Measurements from ENCODE around the gene ATP1A2. TPM values are rescaled to one million over a fixed set of nuclear protein-coding genes. Genes with fewer than 3 reads are reported as not detected.
"Not testable (repeated sequence)": the region's sequence is repeated elsewhere in the genome, so short reads cannot be mapped to it uniquely, and the experiment has no call there.

The ATP1A2 gene
- polyA plus RNA-seq, 5 donors: 6.4 to 15.2 (median 13.6) TPM

- no peak for DNase-seq
These were observed 8.2 kb downstream of the ATP1A2 start for GRCh38 chr1:160123726-160124125.

GRCh38 chr1:160124705-160125478 is 9.3 kb downstream of the ATP1A2 start:
- DNase-seq: no peak

- no peak for DNase-seq
These were observed 10.2 kb downstream of the ATP1A2 start for GRCh38 chr1:160125746-160126145.

GRCh38 chr1:160126342-160126741 is 10.8 kb downstream of the ATP1A2 start:
- not testable (repeated sequence) for DNase-seq

GRCh38 chr1:160127381-160127780 is 11.8 kb downstream of the ATP1A2 start:
- no peak for DNase-seq

- no peak for DNase-seq
These were observed 12.4 kb downstream of the ATP1A2 start for GRCh38 chr1:160127865-160128523.

- no peak for DNase-seq
These were observed 13.1 kb downstream of the ATP1A2 start for GRCh38 chr1:160128636-160129035.

- no peak for DNase-seq
These were observed 13.5 kb downstream of the ATP1A2 start for GRCh38 chr1:160129046-160129445.

- DNase-seq: no peak
These were observed 14.0 kb downstream of the ATP1A2 start for GRCh38 chr1:160129558-160129957.

GRCh38 chr1:160129966-160130365 is 14.4 kb downstream of the ATP1A2 start:
- DNase-seq: no peak

GRCh38 chr1:160130486-160130885 is 14.9 kb downstream of the ATP1A2 start:
- DNase-seq: no peak

GRCh38 chr1:160130939-160131338 is 15.4 kb downstream of the ATP1A2 start:
- no peak for DNase-seq

GRCh38 chr1:160131803-160132565 is 16.4 kb downstream of the ATP1A2 start:
- DNase-seq: no peak

- no peak for DNase-seq
These were observed 18.6 kb downstream of the ATP1A2 start for GRCh38 chr1:160133990-160134770.

GRCh38 chr1:160134791-160135572 is 19.4 kb downstream of the ATP1A2 start:
- no peak for DNase-seq

- no peak for DNase-seq
These were observed 20.8 kb downstream of the ATP1A2 start for GRCh38 chr1:160136121-160136925.

GRCh38 chr1:160136926-160137200 is 21.3 kb downstream of the ATP1A2 start:
- no peak for DNase-seq

- no peak for DNase-seq
These were observed 21.8 kb downstream of the ATP1A2 start for GRCh38 chr1:160137216-160137862.

GRCh38 chr1:160139840-160140239 is 24.3 kb downstream of the ATP1A2 start:
- no peak for DNase-seq

GRCh38 chr1:160143695-160144094 is 28.1 kb downstream of the ATP1A2 start:
- DNase-seq: no peak
